HG03565 (cell line): ENCODE results near the gene CHST13.

Source experiments
- ATAC-seq: cut with Tn5 transposase; IDR thresholded peaks from one replicate; pipeline ENCODE4 v1.9.1; 2021; ENCODE audit warnings: mild to moderate bottlenecking, moderate library complexity; ENCODE audit not compliant: unreplicated experiment

The CHST13 gene

GRCh38 chr3:126508564-126508964, 15.4 kb upstream of the CHST13 start:
- ATAC-seq: no peak

GRCh38 chr3:126509597-126510307, 14.2 kb upstream of the CHST13 start:
- ATAC-seq: no peak

- no peak for ATAC-seq
Observed at GRCh38 chr3:126510308-126510910, 13.5 kb upstream of the CHST13 start.

GRCh38 chr3:126511291-126511690, 12.7 kb upstream of the CHST13 start:
- no peak for ATAC-seq

GRCh38 chr3:126512026-126512425, 11.9 kb upstream of the CHST13 start:
- ATAC-seq: no peak

- no peak for ATAC-seq
Observed at GRCh38 chr3:126512916-126513650, 10.9 kb upstream of the CHST13 start.

- ATAC-seq: no peak
Observed at GRCh38 chr3:126514161-126514560, 9.8 kb upstream of the CHST13 start.

GRCh38 chr3:126515066-126515706, 8.8 kb upstream of the CHST13 start:
- no peak for ATAC-seq

- ATAC-seq: no peak
Observed at GRCh38 chr3:126516152-126516935, 7.6 kb upstream of the CHST13 start.

GRCh38 chr3:126516936-126517290, 7.0 kb upstream of the CHST13 start:
- no peak for ATAC-seq

GRCh38 chr3:126517291-126517951, 6.5 kb upstream of the CHST13 start, which contains the start of gene UROC1:
UROC1 (minus strand) TSS chr3:126517773; CDS start chr3:126517719, 54 bp downstream.
- ATAC-seq: no peak

- ATAC-seq: no peak
Observed at GRCh38 chr3:126517986-126518778, 5.8 kb upstream of the CHST13 start.

- no peak for ATAC-seq
Observed at GRCh38 chr3:126518779-126519177, 5.2 kb upstream of the CHST13 start.

- no peak for ATAC-seq
Observed at GRCh38 chr3:126519506-126520455, 4.2 kb upstream of the CHST13 start.

- no peak for ATAC-seq
Observed at GRCh38 chr3:126521122-126521891, 2.6 kb upstream of the CHST13 start.

GRCh38 chr3:126522363-126522788, 1.6 kb upstream of the CHST13 start:
- ATAC-seq: no peak

GRCh38 chr3:126524429-126524988, 554 bp downstream of the CHST13 start:
- no peak for ATAC-seq
